Inflammatory macrophage treated with lipopolysaccharide for 4 hours (primary cell): ENCODE measurements around the gene HPGD.
A peak's percentile ranks its signal among the peaks of the same experiment; 100 is the strongest.
"Not testable (repeated sequence)": the region's sequence is repeated elsewhere in the genome, so short reads cannot be mapped to it uniquely, and the experiment has no call there.

Experiments used
- DNase-seq: peaks from one replicate; pipeline ENCODE4 v3.0.0-alpha.2; 2020

Gene HPGD

DNA sequence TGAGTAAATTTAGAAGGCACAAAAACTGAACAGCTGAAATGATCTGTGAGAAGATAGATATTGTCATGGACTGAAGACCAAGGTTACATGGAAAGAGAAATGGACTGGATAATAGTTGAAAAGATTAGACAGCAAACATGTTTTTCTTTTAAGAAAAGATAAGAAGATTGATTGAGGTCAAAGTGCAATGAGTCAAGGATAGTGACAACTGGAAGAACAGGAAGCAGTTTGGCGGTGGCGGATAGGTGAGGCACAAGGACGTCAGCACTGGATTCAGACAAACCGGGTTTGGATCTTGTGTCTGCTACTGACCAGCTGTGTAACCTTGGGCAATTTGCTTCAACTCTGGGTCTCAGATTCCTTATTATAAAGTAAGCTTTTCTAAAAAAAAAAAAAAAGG is 2.0 kb upstream of the HPGD start:
- no peak for DNase-seq

GRCh38 chr4:174523025-174523693 is 871 bp upstream of the HPGD start:
- peak; percentile 12 for DNase-seq

- DNase-seq: no peak
Observed at GRCh38 chr4:174521800-174522182, 497 bp downstream of the HPGD start.

DNA sequence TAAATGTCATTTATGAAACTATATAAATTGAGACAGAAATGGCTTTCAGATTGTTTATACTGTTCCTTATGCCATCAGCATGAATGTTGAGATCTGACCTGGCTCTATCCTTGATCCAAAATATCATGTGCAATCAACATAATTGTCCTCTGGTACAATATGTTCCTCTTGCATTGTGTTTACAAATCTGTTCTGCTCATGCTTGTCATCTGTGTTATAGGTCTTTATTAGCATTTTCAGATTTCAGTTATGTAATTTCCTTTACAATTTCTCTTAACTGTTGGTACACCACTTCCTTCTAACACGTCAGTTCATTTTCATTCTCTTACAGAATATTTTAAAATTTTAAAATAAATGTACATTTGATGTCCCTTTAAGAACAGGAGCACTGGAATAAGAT is 1.6 kb downstream of the HPGD start:
- DNase-seq: peak; percentile 78

DNA sequence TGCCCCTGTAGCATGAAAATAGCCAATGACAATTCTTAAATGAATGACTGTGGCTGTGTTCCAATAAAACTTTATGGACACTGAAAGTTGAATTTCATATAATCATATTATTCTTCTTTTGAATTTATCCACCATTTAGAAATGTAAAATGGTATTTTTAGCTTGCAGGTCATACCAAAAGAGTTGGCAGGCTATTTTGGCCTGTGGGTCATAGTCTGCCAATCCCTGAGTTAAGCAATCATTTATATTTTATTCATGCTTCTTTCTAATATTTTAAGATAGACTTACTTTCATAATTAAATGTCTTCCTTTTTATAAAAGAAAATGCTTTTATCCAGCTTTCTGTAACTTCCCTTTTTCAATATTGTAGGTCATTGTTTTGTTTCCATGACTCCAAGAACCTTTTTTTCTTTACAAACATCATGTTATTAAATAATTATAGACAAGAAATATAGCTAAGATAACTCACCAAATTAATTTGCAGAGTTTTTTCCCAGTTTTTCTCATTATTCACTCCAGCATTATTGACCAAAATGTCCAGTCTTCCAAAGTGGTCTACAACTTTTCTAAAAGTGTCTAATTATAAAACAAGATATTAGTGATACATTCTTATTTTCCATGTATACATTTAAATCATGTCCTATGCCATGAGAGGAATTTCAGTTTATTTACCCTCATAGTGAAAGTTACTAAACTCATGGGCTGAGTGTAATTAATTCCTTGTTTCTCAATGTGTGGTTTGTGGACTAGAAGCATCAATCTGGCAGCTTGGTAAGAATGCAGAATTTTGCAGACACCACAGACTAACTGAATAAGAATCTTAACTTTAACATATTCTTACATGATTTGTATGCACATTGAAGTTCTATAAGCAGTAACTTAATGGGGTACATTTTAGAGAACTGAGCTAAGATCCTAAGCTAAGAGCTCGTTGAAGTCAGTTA is 4.5 kb downstream of the HPGD start:
- peak; percentile 52 for DNase-seq

DNA sequence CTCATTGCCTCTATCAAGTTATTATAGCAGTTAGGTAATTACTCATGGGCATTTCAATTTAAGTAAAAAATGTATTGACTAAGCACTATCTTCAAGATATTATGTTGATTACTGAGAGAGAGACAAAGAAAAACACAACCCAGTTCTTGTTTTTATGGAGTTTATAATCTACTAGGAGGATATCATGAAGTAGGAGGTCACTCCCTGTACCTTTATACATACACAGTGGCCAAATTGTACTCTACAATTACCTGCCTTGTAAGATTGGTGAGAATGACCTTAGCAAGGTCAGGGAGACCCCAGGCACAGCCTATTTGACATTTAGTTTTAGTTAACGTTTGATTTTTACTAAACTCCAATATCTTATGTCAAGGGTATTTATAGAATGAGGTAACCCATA is 5.5 kb downstream of the HPGD start:
- DNase-seq: no peak

DNA sequence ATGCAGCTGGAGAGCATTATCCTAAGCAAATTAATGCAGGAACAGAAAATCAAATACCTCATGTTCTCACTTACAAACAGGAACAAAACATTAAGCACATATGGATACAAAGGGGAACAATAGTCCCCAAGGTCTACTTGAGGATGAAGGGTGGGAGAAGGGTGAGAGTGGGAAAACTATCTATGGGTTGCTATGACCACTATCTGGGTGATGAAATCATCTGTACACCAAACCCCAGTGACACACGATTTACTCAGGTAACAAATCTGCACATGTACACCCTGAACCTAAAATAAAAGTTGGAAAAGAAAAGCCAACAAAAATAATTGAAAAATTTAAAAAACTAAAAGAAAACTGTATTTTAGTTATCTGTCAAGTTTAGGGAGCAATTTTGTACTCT is 5.9 kb downstream of the HPGD start:
- DNase-seq: no peak

DNA sequence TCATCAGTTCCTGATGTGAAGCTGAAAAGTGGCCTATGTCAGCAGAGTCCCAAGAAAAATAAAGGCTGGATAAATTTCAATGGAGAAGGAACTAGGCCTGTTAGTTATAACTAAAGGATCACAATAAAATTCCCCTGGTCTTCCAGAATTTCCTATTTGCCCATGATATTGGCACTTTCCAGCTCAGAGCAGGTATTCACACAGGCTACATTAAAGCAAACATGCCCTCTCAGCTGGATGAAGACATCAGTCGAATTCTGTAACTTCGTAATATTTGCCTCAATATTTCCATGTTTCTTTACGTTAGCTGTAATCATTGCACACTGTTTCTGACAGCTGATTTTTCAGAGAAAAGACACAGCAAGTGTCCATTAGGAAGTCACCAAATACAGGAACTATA is 9.5 kb downstream of the HPGD start:
- DNase-seq: no peak

DNA sequence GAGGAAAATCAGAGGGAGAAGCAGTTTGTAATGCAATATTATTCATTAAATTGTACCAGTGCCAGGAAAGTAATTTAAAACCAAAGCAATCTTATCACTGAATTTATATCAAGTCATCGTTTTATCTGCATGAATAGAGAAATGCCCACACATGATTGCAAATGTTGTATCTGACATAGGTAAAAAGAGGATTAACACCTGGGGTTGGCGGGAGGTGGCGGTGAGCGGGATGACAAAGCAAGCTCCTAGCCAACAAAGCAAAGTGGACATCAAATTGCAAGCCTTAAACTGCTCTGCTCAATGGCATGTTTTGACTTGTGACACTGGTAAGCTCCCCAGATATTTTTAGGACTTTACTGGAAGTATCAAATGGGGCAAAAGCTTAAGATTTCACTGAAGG is 16.4 kb downstream of the HPGD start:
- DNase-seq: no peak

GRCh38 chr4:174505007-174505406 is 17.3 kb downstream of the HPGD start:
- no peak for DNase-seq

DNA sequence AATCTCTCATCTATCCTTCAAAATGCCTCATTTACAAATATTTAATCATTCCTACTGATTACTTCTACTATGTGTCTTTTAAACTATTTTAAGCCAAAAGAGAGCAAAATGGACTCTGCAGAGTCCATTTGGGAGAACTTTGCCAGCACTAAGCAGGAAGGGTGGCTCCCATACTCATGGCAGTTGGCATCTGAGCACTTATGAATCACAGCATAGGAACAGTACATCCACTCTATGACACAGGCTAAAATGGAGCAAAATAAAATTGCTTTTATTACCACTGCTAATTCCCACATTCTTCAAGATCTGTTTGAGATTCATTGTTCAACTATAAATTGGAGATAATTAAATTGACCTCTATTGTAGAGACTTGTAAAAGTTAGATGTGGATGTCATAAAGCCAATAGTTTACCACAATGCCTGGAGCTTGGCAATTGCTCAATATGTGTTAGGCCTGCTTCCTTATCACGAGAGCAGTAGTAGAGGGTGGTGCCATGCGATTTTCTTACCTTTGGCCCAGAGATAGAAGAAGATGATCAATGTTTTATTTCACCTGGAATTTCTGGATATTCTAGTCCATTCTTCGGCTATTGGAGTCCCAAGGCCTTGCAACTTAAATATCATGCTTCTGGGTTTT is 19.1 kb downstream of the HPGD start:
- DNase-seq: no peak

- DNase-seq: no peak
Observed at GRCh38 chr4:174496631-174497432, 25.5 kb downstream of the HPGD start.

GRCh38 chr4:174495626-174496025 is 26.7 kb downstream of the HPGD start:
- no peak for DNase-seq

GRCh38 chr4:174494726-174495125 is 27.6 kb downstream of the HPGD start:
- no peak for DNase-seq

- DNase-seq: no peak
Observed at GRCh38 chr4:174494146-174494545, 28.1 kb downstream of the HPGD start.

GRCh38 chr4:174490451-174490961 is 31.8 kb downstream of the HPGD start:
- DNase-seq: no peak

DNA sequence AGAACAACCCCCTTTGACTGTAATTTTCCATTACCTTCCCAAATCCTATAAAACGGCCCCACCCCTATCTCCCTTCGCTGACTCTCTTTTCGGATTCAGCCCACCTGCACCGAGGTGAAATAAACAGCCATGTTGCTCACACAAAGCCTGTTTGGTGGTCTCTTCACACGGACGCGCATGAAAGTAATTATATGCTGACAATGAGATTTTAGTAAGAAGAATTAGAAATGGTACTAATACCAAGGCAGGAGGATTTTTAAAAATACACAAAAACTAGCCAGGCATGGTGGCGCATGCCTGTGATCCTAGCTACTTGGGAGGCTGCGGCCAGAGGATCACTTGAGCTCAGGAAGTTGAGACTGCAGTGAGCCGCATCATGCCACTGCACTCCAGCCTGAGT is 33.9 kb downstream of the HPGD start:
- not testable (repeated sequence) for DNase-seq

DNA sequence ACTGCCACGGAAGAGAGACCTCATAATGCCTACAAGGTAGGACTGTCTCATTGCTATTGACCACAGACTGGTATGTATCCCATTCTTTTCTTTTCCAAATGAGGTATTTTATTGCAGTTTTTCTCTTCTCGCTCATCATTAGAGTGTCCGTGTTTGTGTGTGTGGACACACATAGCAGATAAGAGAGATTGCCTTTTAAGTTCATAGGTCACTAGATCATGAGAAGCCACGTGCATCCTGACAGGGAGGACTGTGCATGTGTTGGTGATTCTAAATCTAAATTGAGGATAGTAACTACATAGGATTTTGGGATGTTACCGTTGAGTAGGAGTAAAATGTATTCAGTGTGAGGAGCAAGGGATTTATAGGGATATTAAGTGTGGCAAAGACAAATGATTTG is 37.3 kb downstream of the HPGD start:
- DNase-seq: no peak

DNA sequence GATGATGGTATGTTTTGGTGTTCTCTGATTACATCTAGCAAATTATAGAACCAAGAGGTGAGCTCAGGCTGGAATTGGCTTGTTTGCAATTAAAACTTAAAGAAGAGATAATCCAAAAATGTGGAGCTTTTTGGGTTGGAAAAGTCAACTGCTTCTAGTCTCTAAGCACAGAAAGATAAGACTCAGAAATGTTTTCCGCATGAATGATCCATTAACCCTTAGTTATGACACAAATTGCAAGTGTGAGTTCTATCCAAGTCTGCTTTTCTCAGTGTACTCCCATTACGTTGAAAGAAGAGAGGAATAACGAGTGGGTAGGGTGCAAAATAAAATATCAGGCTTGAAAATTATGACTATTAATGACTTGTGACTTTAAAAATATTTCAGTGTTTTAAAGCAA is 38.5 kb downstream of the HPGD start:
- no peak for DNase-seq

DNA sequence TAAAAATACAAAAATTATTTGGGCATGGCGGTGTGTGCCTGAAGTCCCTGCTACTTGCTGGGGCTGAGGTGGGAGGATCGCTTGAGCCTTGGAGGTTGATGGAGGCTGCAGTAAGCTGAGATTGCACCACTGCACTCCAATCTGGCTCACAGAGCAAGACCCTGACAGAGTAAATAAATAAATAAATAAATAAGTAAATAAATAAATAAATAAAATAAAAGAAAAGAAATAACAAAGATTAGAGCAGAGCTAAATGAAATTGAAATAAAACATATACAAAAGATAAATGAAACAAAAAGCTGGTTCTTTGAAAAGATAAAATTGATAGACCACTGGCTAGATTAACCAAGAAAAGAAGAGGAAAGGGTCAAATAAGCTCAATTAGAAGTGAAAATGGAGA is 43.1 kb downstream of the HPGD start:
- DNase-seq: no peak

DNA sequence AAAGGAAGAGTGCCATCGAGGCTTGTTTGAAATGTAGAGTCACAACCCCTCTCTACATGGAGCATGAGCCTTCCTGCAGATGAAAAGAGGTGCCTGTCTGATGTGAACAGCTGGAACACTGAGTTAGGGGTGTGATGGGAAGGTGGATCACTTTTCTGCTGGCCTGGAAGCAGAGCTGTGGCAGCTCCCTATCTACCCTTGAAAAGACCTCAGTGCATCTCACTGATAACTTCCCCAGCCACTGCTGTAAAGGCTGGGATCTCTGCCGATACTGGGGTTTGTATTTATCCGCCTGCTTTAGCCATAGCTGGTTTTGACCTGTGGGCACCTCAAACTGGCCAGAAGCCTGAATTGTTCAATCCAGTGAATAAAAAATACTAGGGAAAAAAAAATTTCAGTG is 46.8 kb downstream of the HPGD start:
- DNase-seq: no peak

DNA sequence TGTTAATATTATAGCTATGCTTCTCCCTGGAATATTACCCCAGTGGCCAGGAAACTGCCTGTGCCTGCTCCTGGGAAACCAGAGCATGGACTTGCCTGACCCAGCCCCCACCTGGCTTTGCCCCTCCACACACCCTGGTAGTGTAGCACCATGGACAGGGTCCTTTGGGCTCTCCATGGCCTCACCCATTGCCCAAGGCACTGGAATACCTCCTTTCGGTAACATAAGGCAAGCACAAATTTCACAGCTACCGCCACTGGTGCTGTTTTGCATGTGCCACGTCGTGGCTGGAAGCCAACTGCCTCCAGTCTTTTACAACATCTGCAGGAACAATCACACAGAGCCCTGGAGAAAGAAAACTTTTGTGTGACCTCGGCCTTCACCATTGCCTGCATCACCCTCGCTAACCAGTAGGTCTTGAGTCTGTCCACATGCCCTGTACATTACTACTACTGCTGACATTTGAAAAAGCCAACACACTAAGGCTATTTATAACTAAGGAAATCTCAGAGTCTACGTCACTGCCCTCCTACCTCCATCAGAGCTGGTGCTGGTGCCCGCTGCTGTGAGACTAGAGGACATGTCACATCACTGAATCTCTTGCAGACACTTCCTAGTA is 47.7 kb downstream of the HPGD start:
- DNase-seq: no peak
